ENCODE results near the gene PALM2AKAP2.

The PALM2AKAP2 gene

GRCh38 chr9:109779711-109780452 lies at the start of gene PALM2AKAP2:
Gene PALM2AKAP2 (plus strand): TSS chr9:109780198. CDS start chr9:109780489, 291 bp downstream.
- no peak for DNase-seq (ENCODE audit: extremely low read depth in 1 of 2, low read depth in 1 of 2)

- no peak for DNase-seq (ENCODE audit: extremely low read depth in 1 of 2, low read depth in 1 of 2)
Measured at GRCh38 chr9:109730228-109730627, 49.8 kb upstream of the PALM2AKAP2 start.

- no peak for DNase-seq (ENCODE audit: extremely low read depth in 1 of 2, low read depth in 1 of 2)
Measured at GRCh38 chr9:109733690-109734089, 46.3 kb upstream of the PALM2AKAP2 start.

GRCh38 chr9:109734814-109735213 lies 45.2 kb upstream of the PALM2AKAP2 start:
- no peak for DNase-seq (ENCODE audit: extremely low read depth in 1 of 2, low read depth in 1 of 2)

- no peak for DNase-seq (ENCODE audit: extremely low read depth in 1 of 2, low read depth in 1 of 2)
Measured at GRCh38 chr9:109735801-109736200, 44.2 kb upstream of the PALM2AKAP2 start.

- DNase-seq (ENCODE audit: extremely low read depth in 1 of 2, low read depth in 1 of 2): no peak
Measured at GRCh38 chr9:109737295-109737694, 42.7 kb upstream of the PALM2AKAP2 start.

GRCh38 chr9:109739760-109740159 lies 40.2 kb upstream of the PALM2AKAP2 start:
- no peak for DNase-seq (ENCODE audit: extremely low read depth in 1 of 2, low read depth in 1 of 2)

GRCh38 chr9:109742776-109743348 lies 37.1 kb upstream of the PALM2AKAP2 start:
- no peak for DNase-seq (ENCODE audit: extremely low read depth in 1 of 2, low read depth in 1 of 2)

- no peak for DNase-seq (ENCODE audit: extremely low read depth in 1 of 2, low read depth in 1 of 2)
Measured at GRCh38 chr9:109743696-109744095, 36.3 kb upstream of the PALM2AKAP2 start.

- no peak for DNase-seq (ENCODE audit: extremely low read depth in 1 of 2, low read depth in 1 of 2)
Measured at GRCh38 chr9:109745335-109746283, 34.4 kb upstream of the PALM2AKAP2 start.

GRCh38 chr9:109751253-109751652 lies 28.7 kb upstream of the PALM2AKAP2 start:
- DNase-seq (ENCODE audit: extremely low read depth in 1 of 2, low read depth in 1 of 2): no peak

- no peak for DNase-seq (ENCODE audit: extremely low read depth in 1 of 2, low read depth in 1 of 2)
Measured at GRCh38 chr9:109753308-109753707, 26.7 kb upstream of the PALM2AKAP2 start.

GRCh38 chr9:109755040-109755439 lies 25.0 kb upstream of the PALM2AKAP2 start:
- no peak for DNase-seq (ENCODE audit: extremely low read depth in 1 of 2, low read depth in 1 of 2)

- DNase-seq (ENCODE audit: extremely low read depth in 1 of 2, low read depth in 1 of 2): no peak
Measured at GRCh38 chr9:109759589-109759988, 20.4 kb upstream of the PALM2AKAP2 start.

GRCh38 chr9:109765278-109765677 lies 14.7 kb upstream of the PALM2AKAP2 start:
- DNase-seq (ENCODE audit: extremely low read depth in 1 of 2, low read depth in 1 of 2): no peak

GRCh38 chr9:109765830-109766229 lies 14.2 kb upstream of the PALM2AKAP2 start:
- DNase-seq (ENCODE audit: extremely low read depth in 1 of 2, low read depth in 1 of 2): no peak

GRCh38 chr9:109766351-109766750 lies 13.6 kb upstream of the PALM2AKAP2 start:
- DNase-seq (ENCODE audit: extremely low read depth in 1 of 2, low read depth in 1 of 2): no peak

- no peak for DNase-seq (ENCODE audit: extremely low read depth in 1 of 2, low read depth in 1 of 2)
Measured at GRCh38 chr9:109767404-109767803, 12.6 kb upstream of the PALM2AKAP2 start.

GRCh38 chr9:109767814-109768213 lies 12.2 kb upstream of the PALM2AKAP2 start:
- no peak for DNase-seq (ENCODE audit: extremely low read depth in 1 of 2, low read depth in 1 of 2)

GRCh38 chr9:109769250-109769649 lies 10.7 kb upstream of the PALM2AKAP2 start:
- no peak for DNase-seq (ENCODE audit: extremely low read depth in 1 of 2, low read depth in 1 of 2)

- DNase-seq (ENCODE audit: extremely low read depth in 1 of 2, low read depth in 1 of 2): no peak
Measured at GRCh38 chr9:109770101-109770500, 9.9 kb upstream of the PALM2AKAP2 start.

All from stimulated activated CD8-positive, alpha-beta memory T cell treated with anti-CD3 and anti-CD28 coated beads, Interleukin-7, amount 100 ng/mL, for 48 hours (primary cell).